GM06990 (cell line): ENCODE measurements around the gene OBSCN.

Experiments used
- DNase-seq: peaks from one replicate; pipeline ENCODE4 v3.0.0-alpha.2; 2011; ENCODE audit not compliant: insufficient read length; ENCODE audit errors: extremely low read depth
- H3K27me3 ChIP-seq: replicated peaks from 2 replicates; pipeline ENCODE4 v1.6.0; 2011; ENCODE audit warnings: low read length; ENCODE audit not compliant: control insufficient read depth, insufficient read depth
- H3K36me3 ChIP-seq: 2 replicates; pipeline ENCODE4 v1.5.1; 2011; ENCODE audit warnings: low read length; ENCODE audit not compliant: control insufficient read depth, insufficient read depth
- H3K4me3 ChIP-seq: replicated peaks from 2 replicates; pipeline ENCODE4 v1.5.1; 2011; ENCODE audit warnings: low read depth, mild to moderate bottlenecking, control low read depth, low read length
- TF ChIP-seq, protein P1 (sequence below): IDR thresholded peaks from 2 replicates; pipeline ENCODE4 v1.5.1; 2011; ENCODE audit warnings: low read length, control low read depth, mild to moderate bottlenecking, inconsistent platforms; ENCODE audit not compliant: insufficient read depth, poor library complexity, severe bottlenecking

Gene OBSCN

DNA sequence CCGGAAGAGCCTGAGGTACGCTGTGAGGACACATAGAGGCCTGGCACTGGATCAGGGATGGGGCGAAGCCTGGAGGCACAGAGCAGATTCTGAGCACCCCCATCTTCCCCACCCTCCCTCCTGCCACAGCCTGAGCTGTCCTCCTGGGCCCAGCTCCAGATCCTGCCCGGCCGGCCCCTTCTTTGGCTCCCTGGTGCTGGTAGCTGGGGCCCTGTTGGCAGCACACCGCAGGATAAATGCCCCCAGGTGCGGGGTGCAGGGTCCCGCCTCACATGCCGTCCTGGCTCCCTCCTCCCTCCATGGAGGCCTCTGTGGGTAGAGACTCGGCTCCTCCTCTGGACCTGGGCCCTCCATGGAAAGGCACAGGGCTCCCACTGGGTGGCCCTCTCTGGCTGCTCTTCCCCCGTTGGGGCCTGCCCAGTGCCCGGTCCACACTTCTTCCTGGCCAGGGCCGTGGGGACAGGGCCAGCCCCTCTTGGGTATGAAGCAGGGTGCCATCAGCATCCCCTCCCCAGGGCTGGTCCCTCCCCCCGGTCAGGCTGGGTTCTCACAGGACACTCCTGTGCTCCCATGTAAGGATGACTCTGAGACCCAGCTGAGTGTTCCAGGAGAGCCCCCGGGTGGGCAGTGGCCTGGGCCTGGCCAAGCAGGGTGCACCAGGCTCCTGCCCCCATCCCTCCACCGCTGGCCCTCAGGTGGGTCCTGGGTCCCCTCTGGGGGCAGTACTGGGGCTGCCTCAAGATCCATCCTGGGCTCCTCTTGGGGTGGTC, 1.1 kb upstream of the OBSCN start:
- no peaks in the 10 kb centered on the region for H3K36me3 ChIP-seq
- no peak overlapping the region for H3K4me3 ChIP-seq
- TF ChIP-seq, protein P1, sequence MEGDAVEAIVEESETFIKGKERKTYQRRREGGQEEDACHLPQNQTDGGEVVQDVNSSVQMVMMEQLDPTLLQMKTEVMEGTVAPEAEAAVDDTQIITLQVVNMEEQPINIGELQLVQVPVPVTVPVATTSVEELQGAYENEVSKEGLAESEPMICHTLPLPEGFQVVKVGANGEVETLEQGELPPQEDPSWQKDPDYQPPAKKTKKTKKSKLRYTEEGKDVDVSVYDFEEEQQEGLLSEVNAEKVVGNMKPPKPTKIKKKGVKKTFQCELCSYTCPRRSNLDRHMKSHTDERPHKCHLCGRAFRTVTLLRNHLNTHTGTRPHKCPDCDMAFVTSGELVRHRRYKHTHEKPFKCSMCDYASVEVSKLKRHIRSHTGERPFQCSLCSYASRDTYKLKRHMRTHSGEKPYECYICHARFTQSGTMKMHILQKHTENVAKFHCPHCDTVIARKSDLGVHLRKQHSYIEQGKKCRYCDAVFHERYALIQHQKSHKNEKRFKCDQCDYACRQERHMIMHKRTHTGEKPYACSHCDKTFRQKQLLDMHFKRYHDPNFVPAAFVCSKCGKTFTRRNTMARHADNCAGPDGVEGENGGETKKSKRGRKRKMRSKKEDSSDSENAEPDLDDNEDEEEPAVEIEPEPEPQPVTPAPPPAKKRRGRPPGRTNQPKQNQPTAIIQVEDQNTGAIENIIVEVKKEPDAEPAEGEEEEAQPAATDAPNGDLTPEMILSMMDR = no peak
- DNase-seq = no peak
- no peaks in the 10 kb centered on the region; the same call in 1 of the 2 replicates for H3K27me3 ChIP-seq

DNA sequence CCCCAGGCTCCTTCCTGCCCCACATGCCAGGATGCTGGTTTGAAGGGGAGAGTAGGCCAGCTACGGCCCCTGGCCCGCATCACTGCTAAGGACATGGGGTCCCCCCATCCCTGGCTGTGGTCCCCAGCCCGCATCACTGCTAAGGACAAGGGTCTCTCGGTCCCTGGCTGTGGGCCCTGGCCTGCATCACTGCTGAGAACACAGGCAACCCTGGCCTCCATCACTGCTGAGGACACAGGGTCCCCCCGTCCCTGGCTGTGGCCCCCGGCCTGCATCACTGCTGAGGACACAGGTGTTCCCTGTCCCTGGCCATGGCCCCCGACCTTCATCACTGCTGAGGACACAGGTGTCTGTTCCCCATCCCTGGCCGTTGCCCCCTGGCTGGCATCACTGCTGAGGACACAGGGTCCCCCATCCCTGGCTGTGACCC, 448 bp upstream of the OBSCN start:
- no peaks in the 10 kb centered on the region; the same call in 1 of the 2 replicates for H3K27me3 ChIP-seq
- TF ChIP-seq, protein P1 = no peak
- DNase-seq = no peak
- H3K4me3 ChIP-seq = no peak overlapping the region
- H3K36me3 ChIP-seq = no peaks in the 10 kb centered on the region

DNA sequence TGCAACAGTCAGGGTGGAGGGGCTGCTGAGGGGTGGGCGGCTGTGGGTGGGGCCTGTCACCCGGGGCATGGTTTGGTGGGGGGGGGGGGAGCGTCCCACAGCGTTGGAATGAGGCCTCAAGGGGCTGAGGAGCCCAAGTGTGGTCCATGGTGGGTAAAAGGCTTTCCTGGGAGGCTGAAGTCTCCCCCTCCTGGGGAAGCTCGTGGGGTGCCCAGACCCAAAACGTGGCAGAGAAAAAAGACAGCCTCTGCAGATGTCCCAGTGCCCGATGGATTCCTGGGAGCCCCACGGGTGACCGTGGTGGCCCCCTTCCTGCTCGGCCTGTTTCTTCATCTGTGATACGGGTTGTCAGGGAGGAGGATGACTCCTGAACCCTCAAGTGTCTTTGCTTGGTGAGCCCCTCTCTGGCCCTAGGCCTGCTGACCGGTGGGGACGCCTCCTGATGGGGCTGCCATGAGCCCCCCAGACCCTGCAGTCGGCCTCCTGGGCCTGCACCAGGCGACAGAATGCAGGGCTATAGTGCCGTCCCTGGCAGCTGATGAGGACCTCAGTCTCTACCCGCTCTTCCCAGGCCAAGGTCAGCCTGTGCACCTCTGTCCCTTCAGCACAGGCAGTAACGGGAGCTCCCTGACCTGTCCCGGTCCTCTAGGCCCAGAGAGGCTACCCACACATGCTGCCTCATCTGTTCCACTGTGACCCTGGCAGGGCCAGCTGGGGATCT, 1.1 kb downstream of the OBSCN start:
- TF ChIP-seq, protein P1 = no peak
- no peak for DNase-seq
- H3K36me3 ChIP-seq = no peaks in the 10 kb centered on the region
- no peak overlapping the region for H3K4me3 ChIP-seq
- H3K27me3 ChIP-seq = no peaks in the 10 kb centered on the region; the same call in 1 of the 2 replicates

DNA sequence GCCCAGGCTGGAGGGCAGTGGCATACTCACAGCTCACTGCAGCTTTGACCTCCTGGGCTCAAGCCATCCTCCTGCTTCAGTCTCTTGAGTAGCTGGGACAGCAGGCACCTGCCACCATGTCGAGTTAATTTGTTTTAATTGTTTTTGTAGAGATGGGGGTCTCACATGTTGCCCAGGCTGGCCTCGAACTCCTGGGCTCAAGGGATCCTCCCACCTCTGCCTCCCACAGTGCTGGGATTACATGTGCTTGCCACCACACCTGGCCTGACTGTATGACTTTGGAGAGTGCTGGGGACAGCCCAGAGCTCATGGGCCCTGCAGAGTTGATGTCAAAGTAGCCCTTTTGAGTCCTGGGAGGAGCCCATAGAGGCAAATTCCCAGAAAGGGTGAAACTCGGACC, 1.8 kb downstream of the OBSCN start:
- H3K36me3 ChIP-seq = no peaks in the 10 kb centered on the region
- no peak overlapping the region for H3K4me3 ChIP-seq
- DNase-seq = no peak
- TF ChIP-seq, protein P1 = no peak
- H3K27me3 ChIP-seq = no peaks in the 10 kb centered on the region; the same call in 1 of the 2 replicates

DNA sequence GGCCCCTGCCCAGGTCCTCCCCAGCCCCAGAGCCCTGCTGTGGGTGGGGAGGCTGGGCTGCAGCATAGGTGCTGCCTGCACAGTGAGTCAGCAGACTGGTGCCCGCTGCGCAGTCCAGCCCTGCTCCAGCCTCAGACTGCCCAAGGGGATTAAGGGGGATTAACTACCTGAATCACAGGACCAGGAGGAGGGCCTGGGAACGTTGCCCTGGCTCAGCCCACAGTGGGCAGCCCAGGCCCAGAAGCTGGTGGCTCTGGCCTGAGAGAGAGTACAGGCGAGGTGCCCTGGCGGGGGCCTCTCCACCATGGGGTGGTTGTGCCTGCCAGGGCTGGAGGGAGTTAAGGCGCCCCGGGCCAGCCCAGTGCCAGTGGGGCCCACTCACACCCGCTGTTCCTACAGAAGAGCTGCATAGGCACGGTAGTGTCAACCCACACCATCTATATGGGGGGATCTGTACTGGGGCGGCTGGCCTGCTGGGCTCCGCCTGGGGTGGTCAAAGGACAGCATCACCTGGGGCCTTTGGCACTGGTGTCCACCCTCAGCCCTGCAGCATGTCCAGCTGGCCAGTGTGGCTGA, 2.3 kb downstream of the OBSCN start:
- H3K4me3 ChIP-seq = no peak overlapping the region
- no peaks in the 10 kb centered on the region; the same call in none of the 2 replicates for H3K27me3 ChIP-seq
- H3K36me3 ChIP-seq = no peaks in the 10 kb centered on the region
- TF ChIP-seq, protein P1 = no peak
- DNase-seq = no peak
